K562 (cell line): ENCODE data around the gene GALNT17. TPM values are rescaled to one million over a fixed set of nuclear protein-coding genes. Genes with fewer than 3 reads are reported as not detected.

ENCODE experiments used
- ATAC-seq: fragments of 200-7000 bp; cut with Tn5 transposase; 3 replicates; pipeline ENCODE4 v1.9.1; 2020; ENCODE audit warnings: moderate library complexity
- BruUV-seq: library from RNA; stranded (reverse); fragments of 400-500 nt; replicated peaks from 2 replicates; lab custom pipeline; 2021; lab: Mats Ljungman, UMichigan
- CTCF ChIA-PET: fragments of 300-600 bp; formaldehyde crosslinking; extraction: SDS; loops from one replicate; lab custom pipeline; 2021; ENCODE audit warnings: low intra/inter-chr PET ratio; lab: Yijun Ruan, JAX
- POLR2A ChIA-PET: fragments of 300-600, 350-650 bp; sonication (Branson Sonifier 250); formaldehyde crosslinking; extraction: SDS; loops from one replicate; lab custom pipeline; 2021; ENCODE audit warnings: antibody characterized with exemption, inconsistent platforms; lab: Yijun Ruan, JAX
- DNase-seq, 4 experiments: peaks; one replicate each; pipeline versions ENCODE4 v3.0.0 to v3.0.0-alpha.2; 2011 to 2018; ENCODE audit warnings: low spot score in 3 of 4, mixed read lengths in 3 of 4; ENCODE audit errors: extremely low read depth in 1 of 4
- FAIRE-seq: peaks from 2 replicates; lab custom pipeline; 2011; peaks lifted over from hg19 to GRCh38; lab: Jason Lieb, UNC
- H2AFZ ChIP-seq: 2 replicates; pipeline ENCODE4 v1.6.0; 2011; ENCODE audit warnings: low read depth, low read length, control low read depth, inconsistent platforms
- H3K27ac ChIP-seq: fragments of 200-600 bp; 3 replicates; pipeline ENCODE4 v1.8.0; 2011; ENCODE audit warnings: low read depth, mild to moderate bottlenecking, control low read depth, inconsistent platforms, low read length, moderate library complexity, mixed read lengths; ENCODE audit errors: extremely low read depth
- H3K27me3 ChIP-seq, 2 experiments: fragments of 300-600 bp in 1 of 2; 2 replicates in 1 of 2; 3 replicates in 1 of 2; pipeline versions ENCODE4 v1.6.0 to v1.8.0; 2011; ENCODE audit warnings: inconsistent platforms in 2 of 2, low read length in 2 of 2, mild to moderate bottlenecking in 1 of 2, mixed read lengths in 1 of 2, moderate library complexity in 1 of 2; ENCODE audit not compliant: control insufficient read depth in 2 of 2, insufficient read depth in 2 of 2
- H3K36me3 ChIP-seq: fragments of 300-600 bp; 3 replicates; pipeline ENCODE4 v1.8.0; 2011; ENCODE audit warnings: mild to moderate bottlenecking, low read length, inconsistent platforms; ENCODE audit not compliant: control insufficient read depth, insufficient read depth
- H3K4me1 ChIP-seq, 2 experiments: fragments of 200-600 bp in 1 of 2; replicated peaks in 1 of 2; 2 replicates in 1 of 2; 3 replicates in 1 of 2; pipeline versions ENCODE4 v1.5.1 to v1.8.0; 2011; ENCODE audit warnings: inconsistent platforms in 2 of 2, low read length in 2 of 2, mild to moderate bottlenecking in 1 of 2, mixed read lengths in 1 of 2, moderate library complexity in 1 of 2; ENCODE audit not compliant: control insufficient read depth in 2 of 2, insufficient read depth in 2 of 2
- H3K4me2 ChIP-seq: 2 replicates; pipeline ENCODE4 v1.6.1; 2011; ENCODE audit warnings: low read length, control low read depth, inconsistent platforms, mixed read lengths; ENCODE audit not compliant: insufficient read depth
- H3K4me3 ChIP-seq: fragments of 200-600 bp; sonication (generic), shearing (Covaris generic); 2 replicates; pipeline ENCODE4 v1.5.1; 2016; ENCODE audit warnings: control low read depth, inconsistent platforms
- H3K79me2 ChIP-seq: fragments of 200-600 bp; 3 replicates; pipeline ENCODE4 v1.8.0; 2011; ENCODE audit warnings: low read length, inconsistent platforms; ENCODE audit not compliant: control insufficient read depth, insufficient read depth
- H3K9ac ChIP-seq, 2 experiments: 2 replicates each; pipeline versions ENCODE4 v1.6.0 to v1.6.1; 2011; ENCODE audit warnings: low read depth in 2 of 2, low read length in 2 of 2, control low read depth in 1 of 2, inconsistent platforms in 1 of 2, mild to moderate bottlenecking in 1 of 2, mixed read lengths in 1 of 2; ENCODE audit not compliant: insufficient read depth in 1 of 2
- H3K9me1 ChIP-seq: one replicate; pipeline ENCODE4 v1.6.0; 2011; ENCODE audit warnings: inconsistent platforms, mild to moderate bottlenecking, low read length, moderate library complexity; ENCODE audit not compliant: control insufficient read depth, insufficient read depth
- H3K9me3 ChIP-seq: replicated peaks from 2 replicates; pipeline ENCODE4 v1.5.1; 2011; ENCODE audit warnings: low read depth, low read length, inconsistent platforms; ENCODE audit not compliant: control insufficient read depth, insufficient read depth
- H4K20me1 ChIP-seq: replicated peaks from 2 replicates; pipeline ENCODE4 v1.6.1; 2011; ENCODE audit warnings: low read length, inconsistent platforms, mixed read lengths; ENCODE audit not compliant: control insufficient read depth, insufficient read depth
- CBX3 ChIP-seq, 2 experiments: IDR thresholded peaks; 1 replicate in 1 of 2; 2 replicates in 1 of 2; pipeline ENCODE4 v1.6.1; 2012; ENCODE audit warnings: inconsistent platforms in 2 of 2, low read length in 2 of 2, borderline replicate concordance in 1 of 2, control low read depth in 1 of 2
- JUNB ChIP-seq: fragments of 450-650 bp; formaldehyde crosslinking; conservative IDR thresholded peaks from 2 replicates; pipeline ENCODE4 v1.4.0; 2020; ENCODE audit warnings: mild to moderate bottlenecking
- SIN3B ChIP-seq: fragments of 450-650 bp; IDR thresholded peaks from 2 replicates; pipeline ENCODE4 v1.6.1; 2017; ENCODE audit warnings: low read depth, mild to moderate bottlenecking, moderate library complexity
- SLC30A9 ChIP-seq: fragments of 250-450 bp; sonication (Bioruptor Pico); IDR thresholded peaks from 2 replicates; pipeline ENCODE4 v1.8.0; 2022; ENCODE audit warnings: mild to moderate bottlenecking, moderate library complexity
- SMARCA4 ChIP-seq: fragments of 450-650 bp; IDR thresholded peaks from 2 replicates; pipeline ENCODE4 v1.6.1; 2016
- ZBTB49 ChIP-seq: sonication (generic); formaldehyde crosslinking; IDR thresholded peaks from 2 replicates; pipeline ENCODE4 v1.8.0; 2022; ENCODE audit warnings: missing genetic modification reagents, mild to moderate bottlenecking, borderline replicate concordance
- ZNF239 ChIP-seq: fragments of 250-450 bp; sonication (Bioruptor Pico); IDR thresholded peaks from 2 replicates; pipeline ENCODE4 v1.4.0; 2020; ENCODE audit warnings: mild to moderate bottlenecking
- WGBS: fragments of 100-300 bp; shearing (Covaris generic); methylation state at CpG from one replicate; pipeline ENCODE4 v1.1.6; 2016; ENCODE audit warnings: low coverage, mixed read lengths; ENCODE audit not compliant: insufficient coverage; ENCODE audit errors: missing lambda C conversion rate; 5-methylcytosine and 5-hydroxymethylcytosine counted together
- in situ Hi-C: fragments of 300-500 bp; cut with MboI; formaldehyde crosslinking; loops from 4 replicates; pipeline ENCODE4 v1.15.0; 2018; ENCODE audit warnings: inconsistent platforms, mixed read lengths
- intact Hi-C: fragments of 100-400 bp; cut with micrococcal nuclease; formaldehyde crosslinking; loops from 2 replicates; pipeline ENCODE4 v1.14.2; 2022
- polyA plus RNA-seq, 8 experiments: library from polyadenylated mRNA; depleted of rRNA in 4 of 8; stranded (reverse) in 5 of 8; unstranded in 3 of 8; fragments of >200 nt; fragmentation: Nextera tagmentation in 2 of 8; fragmentation: Illumina TruSeq in 1 of 8; extraction: Ambion mirVana in 2 of 8; extraction: Trizol in 1 of 8; gene quantifications; 2 replicates each; pipeline versions ENCODE4 v1.2.1 to v1.2.3, GENCODE V29; 2011 to 2014; ENCODE audit warnings: inconsistent platforms in 1 of 8, missing spikeins in 1 of 8
- total RNA-seq, 7 experiments: library from RNA; depleted of rRNA in 6 of 7; stranded (reverse); fragments of >200 nt in 6 of 7; fragmentation: Illumina TruSeq in 2 of 7; extraction: Trizol in 2 of 7; gene quantifications; 2 replicates each; pipeline versions ENCODE4 v1.2.1 to v1.2.3, GENCODE V29; 2011 to 2021; ENCODE audit warnings: low replicate concordance in 1 of 7

Gene GALNT17
- total and polyA plus RNA-seq, 9 of the 15 experiments (the other 6 are each of a cell fraction or from before 2014, with no cell fraction given): not detected

GRCh38 chr7:71558806-71559613, 427.1 kb downstream of the GALNT17 start (continued):
- TF ChIP-seq ZBTB49 (CRISPR knock-in tag): no peak
- TF ChIP-seq SMARCA4: no peak
- no peak for TF ChIP-seq SIN3B
- no peak for TF ChIP-seq SLC30A9
- no peak for TF ChIP-seq JUNB (CRISPR knock-in tag)
- TF ChIP-seq ZNF239 (CRISPR knock-in tag): no peak
- no peak for TF ChIP-seq CBX3 (IDR thresholded peaks at IDR 0.05; ENCODE audit: borderline replicate concordance in 1 of 2, low read length in 2 of 2)

- H3K4me3 ChIP-seq: no peak overlapping the region
- no peaks in the 10 kb centered on the region for H3K36me3 ChIP-seq
- ATAC-seq: no peak
- H3K27me3 ChIP-seq: peaks cover 7 to 23% of the 10 kb centered on the region in 2 experiments; a peak in 3 of 5 replicates
- CTCF ChIA-PET: no interaction called here
- no peak overlapping the region for H3K27ac ChIP-seq
- no peaks in the 10 kb centered on the region for H3K9me1 ChIP-seq
- H3K9ac ChIP-seq: no peak overlapping the region
- DNase-seq: no peak
- POLR2A ChIA-PET: no interaction called here
- no peak for FAIRE-seq
- H3K4me2 ChIP-seq: no peak overlapping the region
- no peaks in the 10 kb centered on the region for H3K4me1 ChIP-seq
- H3K9me3 ChIP-seq: no peaks in the 10 kb centered on the region
- WGBS: 1% methylated on average over 10 of the region's 10 CpGs
- intact Hi-C loops (no loop called here), in situ Hi-C loops (no loop called here)
- no peaks in the 10 kb centered on the region for H4K20me1 ChIP-seq
- BruUV-seq: no TSS peak
- no peaks in the 10 kb centered on the region for H3K79me2 ChIP-seq
- no peak overlapping the region for H2AFZ ChIP-seq
These were observed 428.5 kb downstream of the GALNT17 start for GRCh38 chr7:71560354-71560995.
